COR-L47 (cell line): Measurements from ENCODE around the gene AK1.

Source experiments
- DNase-seq: peaks from one replicate; lab custom pipeline; 2025; lab: John Stamatoyannopoulos, UW

The AK1 gene

GRCh38 chr9:127908660-127908926 is 31.1 kb upstream of the AK1 start:
- DNase-seq = no peak

- DNase-seq = no peak
These were observed 30.6 kb upstream of the AK1 start for GRCh38 chr9:127907867-127908659.

- DNase-seq = no peak
These were observed 28.3 kb upstream of the AK1 start for GRCh38 chr9:127905788-127906191.

- no peak for DNase-seq
These were observed 27.7 kb upstream of the AK1 start for GRCh38 chr9:127905004-127905728.

- DNase-seq = no peak
These were observed 27.1 kb upstream of the AK1 start for GRCh38 chr9:127904561-127905003.

- no peak for DNase-seq
These were observed 26.3 kb upstream of the AK1 start for GRCh38 chr9:127903557-127904475.

GRCh38 chr9:127899128-127899943 is 21.9 kb upstream of the AK1 start, which contains the start of gene ST6GALNAC6:
Gene ST6GALNAC6 (minus strand): TSS chr9:127899603. CDS start chr9:127897981, 1,622 bp downstream.
- DNase-seq = peak; percentile 44

- DNase-seq = no peak
These were observed 21.1 kb upstream of the AK1 start for GRCh38 chr9:127898433-127899127.

- no peak for DNase-seq
These were observed 19.8 kb upstream of the AK1 start for GRCh38 chr9:127897193-127897692.

- DNase-seq = no peak
These were observed 19.1 kb upstream of the AK1 start for GRCh38 chr9:127896395-127897192.

GRCh38 chr9:127895811-127896210 is 18.3 kb upstream of the AK1 start:
- DNase-seq = no peak

- DNase-seq = no peak
These were observed 15.9 kb upstream of the AK1 start for GRCh38 chr9:127893392-127893791.

- DNase-seq = no peak
These were observed 15.4 kb upstream of the AK1 start for GRCh38 chr9:127892831-127893230.

- no peak for DNase-seq
These were observed 12.6 kb upstream of the AK1 start for GRCh38 chr9:127890053-127890452.

- DNase-seq = no peak
These were observed 10.3 kb upstream of the AK1 start for GRCh38 chr9:127887792-127888191.

- no peak for DNase-seq
These were observed 9.0 kb upstream of the AK1 start for GRCh38 chr9:127886401-127886972.

- no peak for DNase-seq
These were observed 8.2 kb upstream of the AK1 start for GRCh38 chr9:127885508-127886281.

GRCh38 chr9:127884976-127885490 is 7.6 kb upstream of the AK1 start:
- DNase-seq = no peak
